GM12878 (cell line): ENCODE data around the gene ANOS1. TPM values are rescaled to one million over a fixed set of nuclear protein-coding genes. Genes with fewer than 3 reads are reported as not detected.

Experiments
- ATAC-seq: fragments of 200-7000 bp; cut with Tn5 transposase; 3 replicates; pipeline ENCODE4 v1.9.1; 2020; ENCODE audit warnings: mild to moderate bottlenecking, moderate library complexity
- Bru-seq: library from RNA; stranded (reverse); fragments of 400-500 nt; gene quantifications from one replicate; lab custom pipeline; 2021; lab: Mats Ljungman, UMichigan
- BruChase-seq, 2 experiments: library from RNA; stranded (reverse); fragments of 400-500 nt; gene quantifications; one replicate each; lab custom pipeline; 2021; lab: Mats Ljungman, UMichigan
- BruUV-seq: library from RNA; stranded (reverse); fragments of 400-500 nt; replicated peaks from 2 replicates; lab custom pipeline; 2021; lab: Mats Ljungman, UMichigan
- CTCF ChIA-PET: fragments of 300-600 bp; sonication (Branson Sonifier 250); formaldehyde crosslinking; extraction: SDS; loops from one replicate; lab custom pipeline; 2021; ENCODE audit warnings: inconsistent platforms; lab: Yijun Ruan, JAX
- POLR2A ChIA-PET: fragments of 350-600 bp; formaldehyde crosslinking; extraction: SDS; loops from one replicate; lab custom pipeline; 2021; ENCODE audit warnings: inconsistent platforms; lab: Charles Lee
- RAD21 ChIA-PET: fragments of 300-600 bp; sonication (Branson Sonifier 250); formaldehyde crosslinking; loops from one replicate; lab custom pipeline; 2023; ENCODE audit warnings: antibody characterized with exemption; ENCODE audit not compliant: unreplicated experiment; lab: Charles Lee
- SMC1A ChIA-PET: fragments of 300-600 bp; sonication (Branson Sonifier 250); formaldehyde crosslinking; loops from one replicate; lab custom pipeline; 2023; ENCODE audit not compliant: unreplicated experiment, uncharacterized antibody; lab: Charles Lee
- DNase-seq: peaks from one replicate; pipeline ENCODE4 v3.0.0-alpha.2; 2011; ENCODE audit warnings: low read depth, low spot score
- FAIRE-seq: peaks from 3 replicates; lab custom pipeline; 2011; peaks lifted over from hg19 to GRCh38; lab: Jason Lieb, UNC
- H2AFZ ChIP-seq: 2 replicates; pipeline ENCODE4 v1.6.0; 2011; ENCODE audit warnings: low read depth, low read length, control low read depth; ENCODE audit not compliant: control insufficient read depth
- H3K27ac ChIP-seq: 2 replicates; pipeline ENCODE4 v1.5.1; 2011; ENCODE audit warnings: control low read depth; ENCODE audit not compliant: control insufficient read depth, insufficient read depth
- H3K27me3 ChIP-seq, 2 experiments: replicated peaks in 1 of 2; 2 replicates each; pipeline versions ENCODE4 v1.6.0 to v1.6.1; 2011; ENCODE audit warnings: low read length in 1 of 2; ENCODE audit not compliant: control insufficient read depth in 2 of 2, insufficient read depth in 2 of 2
- H3K36me3 ChIP-seq, 2 experiments: 2 replicates each; pipeline ENCODE4 v1.5.1; 2011; ENCODE audit warnings: low read length in 1 of 2; ENCODE audit not compliant: control insufficient read depth in 2 of 2, insufficient read depth in 2 of 2
- H3K4me1 ChIP-seq: 2 replicates; pipeline ENCODE4 v1.6.1; 2011; ENCODE audit warnings: mild to moderate bottlenecking, low read length, moderate library complexity, mixed read lengths; ENCODE audit not compliant: control insufficient read depth, insufficient read depth
- H3K4me2 ChIP-seq: 2 replicates; pipeline ENCODE4 v1.6.0; 2011; ENCODE audit warnings: control low read depth; ENCODE audit not compliant: control insufficient read depth, insufficient read depth
- H3K4me3 ChIP-seq: fragments of 200-600 bp; sonication (generic); 2 replicates; pipeline ENCODE4 v1.5.1; 2016
- H3K79me2 ChIP-seq: 2 replicates; pipeline ENCODE4 v1.6.0; 2011; ENCODE audit warnings: low read length; ENCODE audit not compliant: control insufficient read depth, insufficient read depth
- H3K9ac ChIP-seq: 2 replicates; pipeline ENCODE4 v1.8.0; 2011; ENCODE audit warnings: low read length, control low read depth, mixed read lengths; ENCODE audit not compliant: control insufficient read depth, insufficient read depth
- H3K9me3 ChIP-seq: replicated peaks from 3 replicates; pipeline ENCODE4 v1.5.1; 2011; ENCODE audit warnings: mild to moderate bottlenecking, low read length; ENCODE audit not compliant: control insufficient read depth, insufficient read depth
- H4K20me1 ChIP-seq: 2 replicates; pipeline ENCODE4 v1.6.0; 2011; ENCODE audit not compliant: control insufficient read depth, insufficient read depth
- IKZF1 ChIP-seq: fragments of 450-650 bp; conservative IDR thresholded peaks from 2 replicates; pipeline ENCODE4 v1.6.1; 2017; ENCODE audit warnings: antibody characterized with exemption, mild to moderate bottlenecking
- NR2C2 ChIP-seq: IDR thresholded peaks from 2 replicates; pipeline ENCODE4 v1.6.1; 2011; ENCODE audit warnings: borderline replicate concordance, low read depth; ENCODE audit not compliant: control insufficient read depth, insufficient read length
- PBX3 ChIP-seq: IDR thresholded peaks from 2 replicates; pipeline ENCODE4 v1.6.1; 2011; ENCODE audit warnings: mild to moderate bottlenecking, low read depth, low read length, moderate library complexity; ENCODE audit not compliant: insufficient replicate concordance
- PKNOX1 ChIP-seq: fragments of 450-650 bp; IDR thresholded peaks from 2 replicates; pipeline ENCODE4 v1.6.1; 2016; ENCODE audit warnings: mild to moderate bottlenecking
- WGBS: methylation state at CpG from one replicate; pipeline ENCODE4 v1.1.6; 2016; ENCODE audit warnings: low lambda C conversion rate; ENCODE audit not compliant: insufficient replicate concordance, insufficient coverage; ENCODE audit errors: missing lambda C conversion rate; 5-methylcytosine and 5-hydroxymethylcytosine counted together
- in situ Hi-C: fragments of 300-500 bp; cut with MboI; formaldehyde crosslinking; loops from 9 replicates; pipeline ENCODE4 v1.14.3; 2018; ENCODE audit warnings: mixed read lengths
- intact Hi-C: fragments of 100-400 bp; cut with micrococcal nuclease; formaldehyde crosslinking; loops from one replicate; pipeline ENCODE4 v1.14.2; 2022; ENCODE audit not compliant: unreplicated experiment
- long read RNA-seq, 2 experiments: library from polyadenylated mRNA; unstranded; transcript quantifications; one replicate each; pipeline ENCODE4 v2.0.0, GENCODE V29; 2019 to 2020
- polyA minus RNA-seq, 3 experiments: library from RNA; depleted of rRNA, polyadenylated mRNA; stranded (reverse); fragments of >200 nt; gene quantifications; 2 replicates each; pipeline ENCODE4 v1.2.3, GENCODE V29; 2011
- polyA plus RNA-seq, 11 experiments: library from polyadenylated mRNA; depleted of rRNA in 4 of 11; unstranded in 6 of 11; stranded (reverse) in 5 of 11; fragments of >200 nt; fragmentation: Nextera tagmentation in 4 of 11; fragmentation: Illumina TruSeq in 1 of 11; extraction: Ambion mirVana in 4 of 11; extraction: Trizol in 1 of 11; gene quantifications; 1 replicate in 1 of 11; 2 replicates in 10 of 11; pipeline versions ENCODE4 v1.2.1 to v1.2.3, GENCODE V29; 2011 to 2016; ENCODE audit warnings: inconsistent platforms in 2 of 11, missing spikeins in 2 of 11, low read depth in 1 of 11
- total RNA-seq, 4 experiments: library from RNA; depleted of rRNA in 3 of 4; stranded (reverse); fragments of >200 nt in 3 of 4; fragmentation: Illumina TruSeq in 1 of 4; extraction: Trizol in 1 of 4; gene quantifications; 2 replicates each; pipeline versions ENCODE4 v1.2.1 to v1.2.3, GENCODE V29; 2013 to 2021

The ANOS1 gene
- 1.0 and 1.5 TPM in 2 replicates for total RNA-seq (2013; cell fraction: nucleolus; rRNA removed)
- not detected in 2 replicates for total RNA-seq (2014; rRNA removed)
- total RNA-seq (2014; rRNA removed; fragmentation: Illumina TruSeq; extraction: Trizol) = not detected in 2 replicates
- 0.05 and 0.08 TPM in 2 replicates for total RNA-seq (2021)
- not detected for polyA plus RNA-seq (2011; ENCODE audit: low read depth)
- 4.0 and 5.3 TPM in 2 replicates for polyA plus RNA-seq (2011; rRNA removed)
- 2.4 and 2.6 TPM in 2 replicates for polyA plus RNA-seq (2011; cell fraction: cytosol; rRNA removed)
- polyA plus RNA-seq (2011; cell fraction: nucleus; rRNA removed) = 3.9 and 6.6 TPM in 2 replicates
- polyA plus RNA-seq (2012) = not detected in 2 replicates
- polyA plus RNA-seq (2014; fragmentation: Illumina TruSeq; extraction: Trizol) = 0.01 and 0.02 TPM in 2 replicates
- under 1 TPM in 1 of 2 experiments, not detected in 1; under 0.01 TPM for polyA plus RNA-seq (2014; fragmentation: Nextera tagmentation; extraction: Ambion mirVana)
- 0.01 and 0.03 TPM in 2 replicates for polyA plus RNA-seq (2014; rRNA removed)
- polyA plus RNA-seq (2016; fragmentation: Nextera tagmentation; extraction: Ambion mirVana) = under 1 TPM; 0.03 to 0.11 TPM
- polyA minus RNA-seq (2011; rRNA and poly(A)+ RNA removed) = 9.3 and 11.2 TPM in 2 replicates
- polyA minus RNA-seq (2011; cell fraction: cytosol; rRNA and poly(A)+ RNA removed) = 2.3 and 5.0 TPM in 2 replicates
- polyA minus RNA-seq (2011; cell fraction: nucleus; rRNA and poly(A)+ RNA removed) = 4.3 and 5.8 TPM in 2 replicates
- Bru-seq, nascent RNA = percentile 19 among the genes with signal in this experiment
- percentile 15 among the genes with signal in this experiment for BruChase-seq, experiment 1, labeled RNA remaining after a 6-hour chase
- BruChase-seq, experiment 2, labeled RNA remaining after a 2-hour chase = percentile 12 among the genes with signal in this experiment
- long read RNA-seq, experiment 1, partial matches to known transcripts = 0 of 1 reads
- long read RNA-seq, experiment 1, other reads (novel, unspliced or antisense) = 1 of 1 reads
- long read RNA-seq, experiment 2, partial matches to known transcripts = 0 of 3 reads
- long read RNA-seq, experiment 2, other reads (novel, unspliced or antisense) = 3 of 3 reads

- RAD21 ChIA-PET = no interaction called here
- DNase-seq (no peak), ATAC-seq (peak; percentile 51; the same call in 2 of the 3 replicates), FAIRE-seq (no peak)
- Histone ChIP-seq H3K27ac (no peak within 1 kb of the TSS), H2AFZ (no peak within 1 kb of the TSS), H3K27me3 (peaks cover 3 to 4% of the 10 kb centered on the region in 2 experiments), H3K79me2 (no peaks in the 10 kb centered on the region), H3K4me1 (no peaks in the 10 kb centered on the region), H4K20me1 (no peaks in the 10 kb centered on the region), H3K36me3 (no peaks in the 10 kb centered on the region), H3K4me3 (no peak within 1 kb of the TSS), H3K9me3 (no peaks in the 10 kb centered on the region), H3K9ac (no peak within 1 kb of the TSS), H3K4me2 (no peak within 1 kb of the TSS)
- CTCF ChIA-PET = no interaction called here
- TF ChIP-seq IKZF1 = no peak
- TF ChIP-seq PKNOX1 = peak; percentile 86
- peak; percentile 67 for TF ChIP-seq PBX3
- no peak for TF ChIP-seq NR2C2
- in situ Hi-C loops = no loop called here
- 17% methylated on average over 65 of the region's 88 CpGs for WGBS
- no TSS peak for BruUV-seq
- intact Hi-C loops = no loop called here
- POLR2A ChIA-PET = no interaction called here
- SMC1A ChIA-PET = no interaction called here
These were observed at the start of gene ANOS1 for GRCh38 chrX:8731559-8732395. Gene ANOS1, minus strand, starts transcription at chrX:8732137. Its CDS starts 101 bp downstream, at chrX:8732036.
